GM23248 (cell line): ENCODE data around the gene SDE2. TPM values are rescaled to one million over a fixed set of nuclear protein-coding genes. Genes with fewer than 3 reads are reported as not detected.
A peak's percentile ranks its signal among the peaks of the same experiment; 100 is the strongest.
"Not testable (repeated sequence)": the region's sequence is repeated elsewhere in the genome, so short reads cannot be mapped to it uniquely, and the experiment has no call there.

Experiments used
- DNase-seq: peaks from one replicate; pipeline ENCODE4 v3.0.0-alpha.2; 2015
- H2AFZ ChIP-seq: fragments of 200-600 bp; sonication (generic); 2 replicates; pipeline ENCODE4 v1.6.1; 2016; ENCODE audit warnings: antibody characterized with exemption
- H3F3A ChIP-seq: fragments of 200-600 bp; sonication (generic); 2 replicates; pipeline ENCODE4 v1.6.1; 2016; ENCODE audit warnings: mild to moderate bottlenecking, antibody characterized with exemption, mixed run types; ENCODE audit not compliant: insufficient read depth
- H3K27ac ChIP-seq: fragments of 200-600 bp; sonication (generic); 2 replicates; pipeline ENCODE4 v1.5.1; 2016; ENCODE audit warnings: mild to moderate bottlenecking
- H3K27me3 ChIP-seq: fragments of 200-600 bp; sonication (generic); replicated peaks from 2 replicates; pipeline ENCODE4 v1.6.1; 2016; ENCODE audit warnings: mild to moderate bottlenecking; ENCODE audit not compliant: insufficient read depth
- H3K36me3 ChIP-seq: fragments of 200-600 bp; sonication (generic); 2 replicates; pipeline ENCODE4 v1.6.1; 2016; ENCODE audit warnings: low read depth, mild to moderate bottlenecking
- H3K4me1 ChIP-seq: fragments of 200-600 bp; sonication (generic); 2 replicates; pipeline ENCODE4 v1.6.1; 2016; ENCODE audit warnings: mild to moderate bottlenecking; ENCODE audit not compliant: insufficient read depth
- H3K4me2 ChIP-seq: fragments of 200-600 bp; sonication (generic); one replicate; pipeline ENCODE4 v1.6.1; 2016; ENCODE audit warnings: mild to moderate bottlenecking; ENCODE audit not compliant: unreplicated experiment
- H3K4me3 ChIP-seq: fragments of 200-600 bp; sonication (generic); 2 replicates; pipeline ENCODE4 v1.5.1; 2016; ENCODE audit warnings: mild to moderate bottlenecking
- H3K79me2 ChIP-seq: fragments of 200-600 bp; sonication (generic); 2 replicates; pipeline ENCODE4 v1.6.1; 2016; ENCODE audit warnings: mild to moderate bottlenecking; ENCODE audit not compliant: insufficient read depth
- H3K9ac ChIP-seq: fragments of 200-600 bp; sonication (generic); 2 replicates; pipeline ENCODE4 v1.6.1; 2016; ENCODE audit warnings: mild to moderate bottlenecking
- H3K9me2 ChIP-seq: fragments of 200-600 bp; sonication (generic); 2 replicates; pipeline ENCODE4 v1.6.1; 2016; ENCODE audit warnings: mixed run types, mild to moderate bottlenecking, moderate library complexity; ENCODE audit not compliant: insufficient read depth
- H3K9me3 ChIP-seq: fragments of 200-600 bp; sonication (generic); one replicate; pipeline ENCODE4 v1.6.1; 2017; ENCODE audit warnings: low read depth
- H4K20me1 ChIP-seq: fragments of 200-600 bp; sonication (generic); 2 replicates; pipeline ENCODE4 v1.6.0; 2016; ENCODE audit not compliant: insufficient read depth
- EZH2 ChIP-seq: fragments of 200-600 bp; sonication (generic); IDR thresholded peaks from 2 replicates; pipeline ENCODE4 v1.6.1; 2018; ENCODE audit warnings: antibody characterized with exemption, mild to moderate bottlenecking; ENCODE audit not compliant: insufficient read depth, poor library complexity, severe bottlenecking
- EZH2phosphoT487 ChIP-seq: fragments of 200-600 bp; sonication (generic); IDR thresholded peaks from 2 replicates; pipeline ENCODE4 v1.6.1; 2018; ENCODE audit warnings: antibody characterized with exemption, moderate library complexity, mild to moderate bottlenecking, low read depth; ENCODE audit not compliant: insufficient read depth
- WGBS, 2 experiments: methylation state at CpG; one replicate each; pipeline ENCODE4 v1.1.6; 2015 to 2017; ENCODE audit warnings: low lambda C conversion rate in 2 of 2, low coverage in 1 of 2; ENCODE audit errors: missing lambda C conversion rate in 2 of 2; 5-methylcytosine and 5-hydroxymethylcytosine counted together
- in situ Hi-C: fragments of 300-500 bp; cut with MboI; formaldehyde crosslinking; loops from 2 replicates; pipeline ENCODE4 v1.15.0; 2020
- polyA plus RNA-seq: library from polyadenylated mRNA; unstranded; fragments of >200 nt; fragmentation: Nextera tagmentation; extraction: Ambion mirVana; gene quantifications from 2 replicates; pipeline ENCODE4 v1.2.1, GENCODE V29; 2016
- total RNA-seq: library from RNA; depleted of rRNA; stranded (reverse); fragments of >200 nt; shearing (Covaris generic); gene quantifications from 2 replicates; pipeline ENCODE4 v1.2.3, GENCODE V29; 2014

SDE2 gene
- total and polyA plus RNA-seq, 2 experiments from 2014 or later, result 18.0 to 21.6 TPM

DNA sequence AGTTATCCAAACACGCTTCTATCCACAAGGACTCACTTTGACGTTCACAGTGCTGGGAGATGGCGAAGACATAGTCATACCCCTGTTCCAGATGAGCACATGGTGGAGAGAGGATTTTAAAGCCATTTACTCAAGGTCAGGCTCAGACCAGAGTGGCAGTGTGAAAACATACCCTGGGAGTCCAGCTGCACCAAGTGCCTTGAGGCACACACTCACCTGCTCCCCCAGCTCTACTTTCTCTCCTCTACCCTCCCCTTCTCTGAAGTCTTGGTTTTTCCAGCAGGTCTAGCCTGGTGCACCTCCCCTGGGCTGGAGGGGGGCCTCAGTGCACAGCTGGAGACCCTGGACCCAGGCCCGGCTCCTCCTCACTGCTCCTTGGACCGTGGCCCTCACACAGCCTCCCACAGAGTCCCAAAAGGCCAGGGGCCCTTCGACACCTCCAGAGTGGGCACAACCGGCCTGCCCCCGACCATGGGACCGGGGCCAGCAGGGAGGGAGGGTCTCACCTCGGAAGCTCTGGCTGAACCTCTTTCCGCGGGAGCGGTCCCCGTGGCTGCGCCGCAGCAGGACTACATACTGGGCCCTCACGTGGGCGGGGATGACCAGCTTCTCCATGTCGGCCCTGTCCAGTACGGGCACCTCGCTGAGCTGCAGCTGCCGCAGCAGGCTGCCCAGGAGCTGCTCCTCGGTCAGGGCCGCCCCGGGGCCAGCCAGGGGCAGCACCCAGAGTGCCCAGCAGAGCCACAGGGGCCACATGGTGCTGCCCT is 58.6 kb downstream of the SDE2 start:
- 0 out of 2 replicates have a peak, but pooled peaks cover 3% of the 10 kb centered on the region for H3F3A ChIP-seq
- no peaks in the 10 kb centered on the region for H4K20me1 ChIP-seq
- no peaks in the 10 kb centered on the region for H3K36me3 ChIP-seq
- 68 to 73% methylated on average over 22 to 25 of the region's 25 CpGs for WGBS, 2 experiments
- H3K9ac ChIP-seq, result no peak overlapping the region
- no peak overlapping the region for H3K4me2 ChIP-seq
- H3K27ac ChIP-seq, result no peak overlapping the region
- no peaks in the 10 kb centered on the region for H3K79me2 ChIP-seq
- H3K4me1 ChIP-seq, result 0 out of 2 replicates have a peak, but pooled peaks cover 6% of the 10 kb centered on the region
- H3K9me2 ChIP-seq, result no peaks in the 10 kb centered on the region
- no peak overlapping the region for H2AFZ ChIP-seq
- no peak overlapping the region for H3K4me3 ChIP-seq
- no peaks in the 10 kb centered on the region for H3K9me3 ChIP-seq
- no peaks in the 10 kb centered on the region for H3K27me3 ChIP-seq
- in situ Hi-C loops, result no loop called here
- DNase-seq, result no peak
- no peak for TF ChIP-seq EZH2
- TF ChIP-seq EZH2phosphoT487, result no peak

GRCh38 chr1:225939939-225940310 is 59.2 kb downstream of the SDE2 start:
- H3K9me3 ChIP-seq, DNase-seq, H3K27me3 ChIP-seq, H3K27ac ChIP-seq, H2AFZ ChIP-seq, H3K36me3 ChIP-seq, H3F3A ChIP-seq, H3K9me2 ChIP-seq, H3K9ac ChIP-seq, H3K4me1 ChIP-seq, H4K20me1 ChIP-seq, in situ Hi-C loops, H3K4me3 ChIP-seq, H3K79me2 ChIP-seq, H3K4me2 ChIP-seq: not testable (repeated sequence)
- WGBS, 2 experiments, result 78 to 89% methylated on average over 6 to 7 of the region's 8 CpGs

GRCh38 chr1:225939097-225939938 is 59.8 kb downstream of the SDE2 start:
- DNase-seq, H3K9ac ChIP-seq, in situ Hi-C loops, H3K27ac ChIP-seq, H3K9me3 ChIP-seq, H3K9me2 ChIP-seq, H3K4me3 ChIP-seq, H3K36me3 ChIP-seq, H3K4me2 ChIP-seq, H4K20me1 ChIP-seq, H3K4me1 ChIP-seq, H3K27me3 ChIP-seq, H3K79me2 ChIP-seq, H2AFZ ChIP-seq, H3F3A ChIP-seq: not testable (repeated sequence)
- 74 to 76% methylated on average over 19 to 62 of the region's 69 CpGs for WGBS, 2 experiments

- in situ Hi-C loops, result no loop called here
- Histone ChIP-seq H3F3A (peaks cover 6% of the 10 kb centered on the region; the same call in 1 of the 2 replicates), H3K4me2 (no peak overlapping the region), H3K27me3 (no peaks in the 10 kb centered on the region), H3K4me1 (peaks cover 13% of the 10 kb centered on the region; the same call in 1 of the 2 replicates), H2AFZ (peak overlapping the region; percentile 48; the same call in 1 of the 2 replicates), H3K27ac (no peak overlapping the region), H3K4me3 (no peak overlapping the region), H3K9me3 (no peaks in the 10 kb centered on the region), H3K36me3 (no peaks in the 10 kb centered on the region), H4K20me1 (no peaks in the 10 kb centered on the region), H3K79me2 (no peaks in the 10 kb centered on the region), H3K9ac (no peak overlapping the region), H3K9me2 (no peaks in the 10 kb centered on the region)
- WGBS, 2 experiments, result 94 to 97% methylated on average over 19 to 21 of the region's 21 CpGs
- DNase-seq, result no peak
- TF ChIP-seq EZH2phosphoT487, result no peak
- no peak for TF ChIP-seq EZH2
These were observed 61.8 kb downstream of the SDE2 start for GRCh38 chr1:225937048-225937968.
